Gastroesophageal sphincter (tissue), 4 donors: ENCODE results near the gene STX8. TPM values are rescaled to one million over a fixed set of nuclear protein-coding genes. Genes with fewer than 3 reads are reported as not detected.
A peak's percentile ranks its signal among the peaks of the same experiment; 100 is the strongest.

Source experiments
- ATAC-seq: fragments of 150-250 bp; one replicate; pipeline ENCODE4 v1.9.1; 2016; ENCODE audit warnings: mild to moderate bottlenecking, moderate library complexity
- H3K27ac ChIP-seq, 4 donors: fragments of 200-600 bp; sonication (generic) in 3 of 4; 1 replicate in 3 of 4; 2 replicates in 1 of 4; pipeline ENCODE4 v1.5.1; 2016 to 2019
- H3K27me3 ChIP-seq: fragments of 200-600 bp; sonication (generic); one replicate; pipeline ENCODE4 v1.5.1; 2019
- H3K36me3 ChIP-seq, 2 donors: fragments of 200-600 bp; sonication (generic); one replicate each; pipeline ENCODE4 v1.5.1; 2019; ENCODE audit warnings: control low read depth in 1 of 2
- H3K4me1 ChIP-seq, 3 donors: fragments of 200-600 bp; sonication (generic); 1 replicate in 2 of 3; 2 replicates in 1 of 3; pipeline ENCODE4 v1.5.1; 2016 to 2019; ENCODE audit warnings: control low read depth in 2 of 3
- H3K4me3 ChIP-seq, 2 donors: fragments of 200-600 bp; sonication (generic); one replicate each; pipeline ENCODE4 v1.5.1; 2019; ENCODE audit warnings: mild to moderate bottlenecking in 1 of 2, moderate library complexity in 1 of 2
- H3K9me3 ChIP-seq, 3 donors: fragments of 200-600 bp; sonication (generic); one replicate each; pipeline ENCODE4 v1.5.1; 2017 to 2019; ENCODE audit warnings: control low read depth in 2 of 3
- EP300 ChIP-seq: sonication (generic); formaldehyde crosslinking; IDR thresholded peaks from one replicate; pipeline ENCODE4 v1.6.1; 2017; ENCODE audit warnings: antibody characterized with exemption, mild to moderate bottlenecking
- POLR2A ChIP-seq, 2 donors: fragments of 450-650 bp; IDR thresholded peaks; one replicate each; pipeline ENCODE4 v1.6.1; 2017; ENCODE audit warnings: antibody characterized with exemption in 2 of 2, mild to moderate bottlenecking in 2 of 2, moderate library complexity in 1 of 2
- POLR2AphosphoS5 ChIP-seq: sonication (generic); formaldehyde crosslinking; IDR thresholded peaks from one replicate; pipeline ENCODE4 v1.6.1; 2017; ENCODE audit warnings: antibody characterized with exemption
- WGBS, 2 donors: methylation state at CpG; one replicate each; pipeline ENCODE4 v1.1.5; 2018; ENCODE audit warnings: low coverage in 1 of 2; 5-methylcytosine and 5-hydroxymethylcytosine counted together
- total RNA-seq, 4 donors: library from RNA; depleted of rRNA; stranded (reverse); fragments of >200 nt; gene quantifications; one replicate each; pipeline ENCODE4 v1.1.0, GENCODE V29; 2016
- TF ChIP-seq, protein P1 (sequence below), 4 experiments: fragments of 200-600 bp in 2 of 4; fragments of 450-650 bp in 2 of 4; sonication (generic) in 1 of 4; IDR thresholded peaks; one replicate each; pipeline ENCODE4 v1.5.1; 2017 to 2019; ENCODE audit warnings: antibody characterized with exemption in 4 of 4, mild to moderate bottlenecking in 2 of 4, moderate library complexity in 2 of 4

Gene STX8
- total RNA-seq, 4 donors from 2014 or later: 67.9 to 106 (median 87.1) TPM

DNA sequence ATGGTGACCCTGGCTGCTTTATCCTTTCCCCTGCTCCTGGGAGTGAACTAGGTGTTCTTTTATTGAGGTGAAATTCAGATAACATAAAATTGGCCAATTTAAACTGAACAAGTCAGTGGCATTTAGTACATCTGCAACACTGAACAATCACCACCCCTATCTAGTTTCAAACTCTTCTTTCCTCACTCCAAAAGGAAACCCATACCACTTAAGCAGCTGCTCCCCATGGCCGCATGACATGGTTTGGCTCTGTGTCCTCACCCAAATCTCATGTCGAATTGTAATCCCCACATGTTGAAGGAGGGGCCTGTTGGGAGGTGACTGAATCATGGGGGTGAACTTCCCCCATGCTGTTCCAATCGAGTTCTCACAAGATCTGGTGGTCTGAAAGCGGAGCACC lies 154.1 kb downstream of the STX8 start:
- Histone ChIP-seq H3K36me3 (no peaks in the 10 kb centered on the region), H3K4me3 (no peak overlapping the region), H3K27ac (no peak overlapping the region), H3K27me3 (no peaks in the 10 kb centered on the region), H3K9me3 (no peaks in the 10 kb centered on the region), H3K4me1 (peaks cover 0 to 12% (median 0%) of the 10 kb centered on the region in 3 donors)
- TF ChIP-seq POLR2A (IDR thresholded peaks at IDR 0.05) (no peak), EP300 (no peak), POLR2AphosphoS5 (no peak)
- TF ChIP-seq, protein P1, sequence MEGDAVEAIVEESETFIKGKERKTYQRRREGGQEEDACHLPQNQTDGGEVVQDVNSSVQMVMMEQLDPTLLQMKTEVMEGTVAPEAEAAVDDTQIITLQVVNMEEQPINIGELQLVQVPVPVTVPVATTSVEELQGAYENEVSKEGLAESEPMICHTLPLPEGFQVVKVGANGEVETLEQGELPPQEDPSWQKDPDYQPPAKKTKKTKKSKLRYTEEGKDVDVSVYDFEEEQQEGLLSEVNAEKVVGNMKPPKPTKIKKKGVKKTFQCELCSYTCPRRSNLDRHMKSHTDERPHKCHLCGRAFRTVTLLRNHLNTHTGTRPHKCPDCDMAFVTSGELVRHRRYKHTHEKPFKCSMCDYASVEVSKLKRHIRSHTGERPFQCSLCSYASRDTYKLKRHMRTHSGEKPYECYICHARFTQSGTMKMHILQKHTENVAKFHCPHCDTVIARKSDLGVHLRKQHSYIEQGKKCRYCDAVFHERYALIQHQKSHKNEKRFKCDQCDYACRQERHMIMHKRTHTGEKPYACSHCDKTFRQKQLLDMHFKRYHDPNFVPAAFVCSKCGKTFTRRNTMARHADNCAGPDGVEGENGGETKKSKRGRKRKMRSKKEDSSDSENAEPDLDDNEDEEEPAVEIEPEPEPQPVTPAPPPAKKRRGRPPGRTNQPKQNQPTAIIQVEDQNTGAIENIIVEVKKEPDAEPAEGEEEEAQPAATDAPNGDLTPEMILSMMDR (IDR thresholded peaks at IDR 0.05): no peak
- WGBS, 2 donors: 94% methylated on average over 4 of the region's 4 CpGs; no CpG with 5 or more reads in 1 of the 2 donors
- no peak for ATAC-seq

DNA sequence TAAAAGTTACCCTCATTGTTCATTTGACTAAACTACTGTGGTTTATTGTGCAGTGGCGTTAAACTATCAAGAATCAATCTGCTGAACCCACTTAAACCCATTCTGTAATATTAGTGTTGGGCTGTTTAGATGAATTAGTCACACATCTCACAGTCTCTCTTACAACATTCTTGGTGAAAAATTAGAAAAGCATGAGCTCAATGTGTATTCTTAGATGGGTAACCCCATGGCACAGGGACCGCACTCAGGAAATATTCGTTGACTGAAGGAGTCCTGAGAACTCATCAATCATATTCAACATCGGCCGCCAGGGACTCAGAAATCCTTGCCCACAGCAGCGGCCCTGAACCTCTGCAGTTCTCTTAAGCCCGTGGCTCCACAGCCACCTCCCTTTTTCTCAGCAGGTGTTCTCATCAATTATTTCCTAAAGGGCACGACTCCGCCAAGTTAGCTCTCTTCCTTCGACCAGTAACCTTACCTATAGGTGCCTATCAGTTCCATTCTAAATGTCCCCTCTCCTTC lies 155.6 kb downstream of the STX8 start:
- Histone ChIP-seq H3K27ac (peak overlapping the region in 1 of 4 donors; percentile 31), H3K4me3 (no peak overlapping the region), H3K27me3 (no peaks in the 10 kb centered on the region), H3K36me3 (no peaks in the 10 kb centered on the region), H3K9me3 (no peaks in the 10 kb centered on the region), H3K4me1 (peaks cover 0 to 12% (median 0%) of the 10 kb centered on the region in 3 donors)
- 63 to 86% methylated on average over 9 to 10 of the region's 10 CpGs for WGBS, 2 donors
- TF ChIP-seq, protein P1 (IDR thresholded peaks at IDR 0.05): no peak
- TF ChIP-seq POLR2AphosphoS5 (no peak), POLR2A (IDR thresholded peaks at IDR 0.05) (no peak), EP300 (no peak)
- no peak for ATAC-seq

DNA sequence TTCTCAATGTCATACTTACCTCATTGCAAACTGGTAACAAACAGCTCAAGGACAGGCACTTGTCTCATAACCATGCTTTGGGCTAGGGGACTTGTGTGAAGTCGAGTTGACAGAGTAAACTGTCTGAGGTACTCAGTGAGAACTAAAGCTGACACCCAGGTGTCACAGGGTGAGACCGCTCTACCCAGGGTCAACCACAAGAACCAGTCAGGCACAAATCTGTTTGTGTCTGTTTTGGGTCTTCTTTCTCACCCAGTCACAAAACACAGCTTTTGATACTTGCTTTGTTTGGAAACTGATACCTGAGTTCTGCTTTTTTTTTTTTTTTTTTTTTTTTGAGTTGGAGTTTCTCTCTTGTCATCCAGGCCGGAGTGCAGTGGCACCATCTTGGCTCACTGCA lies 161.1 kb downstream of the STX8 start:
- H3K4me3 ChIP-seq: no peak overlapping the region
- TF ChIP-seq POLR2AphosphoS5 (no peak), POLR2A (IDR thresholded peaks at IDR 0.05) (no peak), EP300 (no peak)
- TF ChIP-seq, protein P1 (IDR thresholded peaks at IDR 0.05): no peak
- H3K4me1 ChIP-seq: peaks cover 2 to 10% (median 4%) of the 10 kb centered on the region in 3 donors
- no peak for ATAC-seq
- no peaks in the 10 kb centered on the region for H3K9me3 ChIP-seq
- 79 to 100% methylated on average over 2 of the region's 3 CpGs for WGBS, 2 donors
- H3K27ac ChIP-seq: no peak overlapping the region
- H3K36me3 ChIP-seq: no peaks in the 10 kb centered on the region
- H3K27me3 ChIP-seq: no peaks in the 10 kb centered on the region

DNA sequence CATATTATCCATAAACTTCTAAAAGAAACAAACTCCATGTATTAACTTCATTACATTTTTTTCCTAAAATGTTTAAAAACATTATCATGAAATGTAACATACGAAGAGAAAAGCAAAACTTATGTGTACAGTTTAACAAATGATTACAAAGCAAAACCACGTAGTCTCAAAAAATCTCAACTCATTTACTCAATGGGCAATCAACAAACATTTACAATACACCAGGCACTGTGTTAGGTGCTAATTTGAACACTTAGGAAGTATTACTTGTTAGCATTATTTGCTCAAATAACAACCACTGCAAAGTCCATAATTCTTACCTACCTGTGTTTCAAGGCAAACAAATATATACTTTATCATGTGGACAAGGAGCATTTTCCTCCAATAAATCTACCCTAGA lies 164.9 kb downstream of the STX8 start:
- Histone ChIP-seq H3K4me3 (no peak overlapping the region), H3K36me3 (no peaks in the 10 kb centered on the region), H3K4me1 (peaks cover 5 to 20% (median 8%) of the 10 kb centered on the region in 3 donors), H3K9me3 (no peaks in the 10 kb centered on the region), H3K27me3 (no peaks in the 10 kb centered on the region), H3K27ac (no peak overlapping the region)
- TF ChIP-seq POLR2A (IDR thresholded peaks at IDR 0.05): no peak
- TF ChIP-seq, protein P1 (IDR thresholded peaks at IDR 0.05): no peak
- no peak for TF ChIP-seq POLR2AphosphoS5
- no peak for TF ChIP-seq EP300
- ATAC-seq: no peak
- 60 to 93% methylated on average over 1 to 2 of the region's 2 CpGs for WGBS, 2 donors

DNA sequence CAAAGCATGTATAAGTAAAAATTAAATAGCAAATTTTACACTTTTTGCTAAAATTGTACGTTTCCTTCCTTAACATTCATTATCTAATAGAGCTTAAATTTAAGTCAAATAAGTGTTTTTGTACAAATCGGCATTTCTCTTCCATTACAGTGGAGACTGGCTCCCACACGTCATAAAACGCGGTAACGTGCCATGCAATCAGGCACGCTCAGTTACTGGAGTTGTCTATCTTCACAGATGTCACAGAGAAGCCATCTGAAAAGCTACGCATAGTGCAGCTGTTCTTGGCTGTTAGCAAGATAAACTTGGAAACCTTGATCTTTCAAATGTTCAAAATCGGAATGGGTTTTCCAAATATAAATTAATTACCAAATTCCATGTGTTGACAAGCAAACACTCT lies 165.3 kb downstream of the STX8 start:
- TF ChIP-seq POLR2AphosphoS5 (no peak), EP300 (no peak), POLR2A (IDR thresholded peaks at IDR 0.05) (no peak)
- TF ChIP-seq, protein P1 (IDR thresholded peaks at IDR 0.05): no peak
- Histone ChIP-seq H3K36me3 (no peaks in the 10 kb centered on the region), H3K27ac (no peak overlapping the region), H3K4me1 (peaks cover 5 to 20% (median 8%) of the 10 kb centered on the region in 3 donors), H3K4me3 (no peak overlapping the region), H3K9me3 (no peaks in the 10 kb centered on the region), H3K27me3 (no peaks in the 10 kb centered on the region)
- ATAC-seq: no peak
- WGBS, 2 donors: 69 to 94% methylated on average over 9 of the region's 9 CpGs
